ENCODE measurements around the gene DOCK10. TPM values are rescaled to one million over a fixed set of nuclear protein-coding genes. Genes with fewer than 3 reads are reported as not detected.

The DOCK10 gene
- total and polyA plus RNA-seq, 9 of the 15 experiments (the other 6 are each of a cell fraction or from before 2014, with no cell fraction given), result 0.01 to 0.87 (median 0.18) TPM

- in situ Hi-C loops (cut with MboI) (no loop called here), intact Hi-C loops (cut with micrococcal nuclease) (no loop called here)
- Histone ChIP-seq H3K4me1 (replicated peaks in 1 of 2; ENCODE audit: control insufficient read depth in 2 of 2, insufficient read depth in 2 of 2, low read length in 2 of 2) (no peaks in the 10 kb centered on the region), H2AFZ (ENCODE audit: low read depth, low read length) (no peak overlapping the region), H3K79me2 (ENCODE audit: control insufficient read depth, insufficient read depth, low read length) (no peaks in the 10 kb centered on the region), H4K20me1 (replicated peaks; ENCODE audit: control insufficient read depth, insufficient read depth, low read length) (no peaks in the 10 kb centered on the region), H3K27ac (ENCODE audit: extremely low read depth, low read depth, low read length) (no peak overlapping the region), H3K4me3 (no peak overlapping the region), H3K9ac (ENCODE audit: insufficient read depth in 1 of 2, low read depth in 2 of 2, low read length in 2 of 2) (no peak overlapping the region), H3K27me3 (ENCODE audit: control insufficient read depth in 2 of 2, insufficient read depth in 2 of 2, low read length in 2 of 2) (no peaks in the 10 kb centered on the region), H3K9me1 (ENCODE audit: control insufficient read depth, insufficient read depth, low read length) (no peaks in the 10 kb centered on the region), H3K9me3 (replicated peaks; ENCODE audit: control insufficient read depth, insufficient read depth, low read depth, low read length) (no peaks in the 10 kb centered on the region), H3K36me3 (ENCODE audit: control insufficient read depth, insufficient read depth, low read length) (no peaks in the 10 kb centered on the region), H3K4me2 (ENCODE audit: insufficient read depth, low read length) (no peak overlapping the region)
- 0% methylated on average over 4 of the region's 5 CpGs for WGBS (ENCODE audit: insufficient coverage, low coverage, missing lambda C conversion rate)
- CTCF ChIA-PET (ENCODE audit: low intra/inter-chr PET ratio), result no interaction called here
- POLR2A ChIA-PET, result no interaction called here
- BruUV-seq (replicated peaks), result no TSS peak
- ATAC-seq, result no peak
- no peak for FAIRE-seq
- DNase-seq (ENCODE audit: extremely low read depth in 1 of 4, low spot score in 3 of 4), result no peak
- TF ChIP-seq GABPB2 (CRISPR knock-in tag; conservative IDR thresholded peaks at IDR 0.05) (no peak), ZNF407 (IDR thresholded peaks at IDR 0.05; ENCODE audit: low read depth) (no peak), MGA (IDR thresholded peaks at IDR 0.05) (no peak)
Observed at GRCh38 chr2:225040142-225040541, 2.1 kb downstream of the DOCK10 start.

Data from K562 (cell line).